HG03460 (cell line): ENCODE results near the gene ROPN1.
"Not testable (repeated sequence)": the region's sequence is repeated elsewhere in the genome, so short reads cannot be mapped to it uniquely, and the experiment has no call there.

Experiments
- ATAC-seq: cut with Tn5 transposase; IDR thresholded peaks from one replicate; pipeline ENCODE4 v1.9.1; 2021; ENCODE audit not compliant: unreplicated experiment

The ROPN1 gene

DNA sequence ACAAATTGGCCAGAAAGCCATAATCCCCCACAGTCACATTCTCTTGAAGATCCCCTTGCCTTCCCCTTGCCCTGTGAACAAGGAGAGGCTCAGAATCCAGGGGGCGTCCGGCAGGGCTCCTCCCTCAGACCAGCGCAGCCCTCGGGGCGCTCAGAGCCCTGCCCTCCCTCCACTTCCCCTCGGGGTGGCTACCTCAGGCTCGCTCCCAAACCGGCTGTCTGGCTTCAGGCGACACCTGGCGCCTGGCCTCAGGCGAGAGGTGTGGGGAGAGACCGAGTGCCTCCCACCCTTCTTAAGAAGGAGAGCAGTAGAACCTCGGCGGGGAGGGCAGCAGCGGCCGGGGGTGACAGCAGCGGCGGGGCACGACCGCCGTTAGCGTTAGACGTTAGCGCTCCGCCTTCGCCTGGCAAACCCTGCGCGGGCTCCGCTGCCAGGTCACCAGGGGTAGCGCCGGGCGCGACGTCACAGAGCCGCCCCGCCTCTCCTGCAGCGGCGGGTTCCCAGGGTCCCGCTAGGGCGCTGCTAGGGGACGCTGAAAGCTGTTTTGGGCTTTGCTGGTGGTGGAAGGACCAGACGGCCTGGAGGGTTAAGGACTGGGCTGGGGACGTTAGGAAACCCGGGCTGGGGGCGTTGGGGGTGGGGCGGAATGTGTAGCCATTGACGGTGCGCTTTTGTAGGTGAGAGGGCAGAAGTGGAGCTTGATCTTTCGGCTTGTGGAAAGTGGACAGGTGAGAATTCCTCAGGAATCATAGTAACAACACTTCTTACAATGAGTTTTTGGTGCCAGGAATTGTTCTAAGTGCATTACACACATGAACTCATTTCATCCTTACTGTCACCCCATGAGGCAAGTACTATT is at the start of gene ROPN1:
TSS of gene ROPN1 (minus strand) at position 395 of the 859 bp plus-strand sequence. CDS start 11,643 bp downstream, outside the sequence.
- not testable (repeated sequence) for ATAC-seq

DNA sequence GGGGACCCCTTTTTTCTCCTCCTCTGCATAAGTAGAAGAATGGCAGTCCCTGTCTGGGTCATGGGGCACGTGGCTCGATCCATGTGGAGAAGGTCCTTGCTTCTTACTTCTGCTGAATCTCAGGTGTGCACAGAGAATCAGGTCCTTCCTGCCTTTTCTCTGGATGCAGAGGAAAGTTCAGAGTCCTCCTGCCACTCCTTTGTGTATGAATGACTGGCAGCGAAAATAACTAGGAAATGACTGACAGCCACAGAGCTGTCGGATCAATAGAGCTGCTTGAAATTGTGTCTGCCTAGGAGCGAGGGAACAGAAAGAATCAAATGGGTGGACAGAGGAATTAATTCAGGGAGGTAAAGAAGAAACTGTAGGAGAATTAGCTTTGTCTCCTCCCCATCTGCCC is 49.6 kb upstream of the ROPN1 start:
- no peak for ATAC-seq

DNA sequence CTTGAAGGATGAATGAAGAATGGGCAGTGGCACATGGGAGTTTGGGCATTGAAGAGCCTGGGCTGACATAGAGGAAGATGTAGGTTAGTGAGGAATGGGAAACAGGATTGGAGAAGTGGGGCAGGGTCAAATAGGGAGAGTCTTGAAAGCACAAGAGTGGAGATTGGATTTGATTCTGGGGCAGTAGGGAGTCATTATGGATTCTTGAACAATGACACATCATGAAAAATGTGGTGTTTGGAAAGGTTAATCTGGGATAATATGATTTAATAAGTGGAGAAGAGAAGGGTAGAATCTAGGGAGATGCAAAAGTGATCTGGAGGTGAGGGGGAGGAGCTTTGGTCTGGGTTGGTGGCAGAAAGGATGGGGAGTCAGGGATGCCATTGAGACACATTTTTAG is 45.4 kb upstream of the ROPN1 start:
- no peak for ATAC-seq

DNA sequence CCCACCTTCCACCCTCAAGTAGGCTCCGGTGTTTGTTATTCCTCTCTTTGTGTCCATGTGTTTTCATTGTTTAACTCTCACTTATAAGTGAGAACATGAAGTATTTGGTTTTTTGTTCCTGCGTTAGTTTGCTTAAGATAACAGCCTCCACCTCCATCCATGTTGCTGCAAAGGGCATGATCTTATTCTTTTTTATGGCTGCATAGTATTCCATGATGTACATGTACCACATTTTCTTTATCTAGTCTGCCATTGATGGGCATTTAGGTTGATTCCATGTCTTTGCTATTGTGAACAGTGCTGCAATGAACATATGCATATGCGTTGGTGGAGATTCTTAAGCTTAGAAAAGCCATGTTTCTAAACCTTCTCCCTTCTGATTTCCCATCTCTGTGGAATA is 44.3 kb upstream of the ROPN1 start:
- ATAC-seq = not testable (repeated sequence)

DNA sequence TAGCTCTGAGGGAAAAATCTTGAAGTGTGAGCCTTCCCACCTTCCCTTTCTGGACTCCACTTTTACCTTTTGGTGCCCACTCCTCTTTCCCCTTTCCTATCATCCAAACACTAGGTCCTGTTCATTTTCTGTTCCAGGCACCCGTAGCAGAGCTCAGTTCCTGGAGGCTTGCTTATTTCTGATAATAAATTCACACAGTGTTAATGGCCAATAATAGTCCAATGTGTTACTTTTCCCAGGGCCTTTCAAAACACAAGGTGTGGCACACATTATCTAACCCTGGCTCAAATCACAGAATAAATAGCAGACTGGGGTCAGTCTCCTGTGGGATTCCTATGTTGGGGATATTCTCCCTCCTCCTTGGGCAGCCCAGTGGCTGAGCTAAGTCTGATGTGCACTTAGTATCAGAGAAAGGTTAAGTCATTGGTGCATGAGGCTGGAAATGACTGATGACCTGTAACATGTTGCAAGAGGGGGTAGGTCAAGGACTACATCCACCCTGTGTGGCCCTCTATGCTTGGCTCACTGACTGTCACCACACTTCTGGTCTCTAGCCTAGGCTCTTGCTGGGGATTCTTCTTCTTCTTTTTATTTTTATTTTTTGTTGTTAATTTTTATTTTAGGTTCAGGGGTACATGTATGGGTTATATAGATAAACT is 43.7 kb upstream of the ROPN1 start:
- ATAC-seq = no peak

DNA sequence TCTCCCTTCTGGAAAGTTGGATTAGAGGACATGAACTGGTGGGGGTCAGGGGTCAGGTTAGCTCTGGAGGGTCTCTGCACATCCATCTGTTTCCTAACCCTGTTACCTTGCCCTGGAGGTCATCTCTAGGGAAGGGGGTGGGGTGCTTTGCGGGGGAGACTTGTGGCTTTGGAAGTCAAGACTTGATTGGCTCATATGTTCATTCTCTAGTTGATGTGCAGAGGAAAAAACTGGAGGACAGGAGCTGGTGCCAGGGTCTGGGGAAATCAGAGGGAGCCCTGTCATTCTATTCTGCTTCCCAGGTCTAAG is 42.9 kb upstream of the ROPN1 start:
- ATAC-seq = no peak

DNA sequence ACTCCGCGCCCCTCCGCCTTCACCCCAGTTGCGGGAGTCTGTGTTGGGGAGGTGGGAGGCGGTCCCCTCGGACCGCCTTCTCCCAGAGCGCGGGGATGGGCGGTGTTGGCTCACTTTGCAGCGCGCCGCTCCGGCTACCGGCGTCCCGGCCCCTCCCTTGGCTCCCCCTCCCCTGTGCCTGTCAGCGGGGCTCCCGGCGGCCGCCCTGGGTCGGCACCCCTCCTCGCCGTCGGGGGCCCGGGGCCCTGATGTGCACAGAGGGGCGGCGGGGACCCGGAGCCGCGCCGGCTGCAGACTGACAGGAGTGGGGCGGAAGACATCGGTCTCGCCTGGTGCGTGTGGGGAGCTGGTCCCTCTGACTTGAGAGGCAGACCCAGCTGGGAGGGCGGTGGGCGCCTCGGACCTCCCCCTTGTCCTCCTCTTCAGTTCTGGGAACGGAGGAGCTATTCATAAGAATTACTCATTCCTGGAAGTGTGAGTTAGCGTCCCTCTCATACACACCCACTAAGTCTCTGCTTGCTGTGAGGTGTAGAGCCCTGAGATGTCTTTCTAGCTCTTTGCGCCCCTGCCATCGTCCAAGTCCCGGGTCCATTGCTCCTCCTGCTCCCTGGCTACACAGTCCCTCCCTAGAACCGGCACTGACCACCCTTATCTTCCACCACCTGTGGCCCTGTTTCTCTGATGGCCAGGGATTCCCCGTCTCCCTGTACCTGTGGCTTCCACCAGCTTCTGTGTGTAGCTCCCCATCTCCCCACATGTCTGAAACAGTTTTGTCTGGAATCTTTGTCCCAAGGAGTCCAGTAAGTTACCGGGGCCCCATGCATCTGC is 42.3 kb upstream of the ROPN1 start:
- no peak for ATAC-seq

DNA sequence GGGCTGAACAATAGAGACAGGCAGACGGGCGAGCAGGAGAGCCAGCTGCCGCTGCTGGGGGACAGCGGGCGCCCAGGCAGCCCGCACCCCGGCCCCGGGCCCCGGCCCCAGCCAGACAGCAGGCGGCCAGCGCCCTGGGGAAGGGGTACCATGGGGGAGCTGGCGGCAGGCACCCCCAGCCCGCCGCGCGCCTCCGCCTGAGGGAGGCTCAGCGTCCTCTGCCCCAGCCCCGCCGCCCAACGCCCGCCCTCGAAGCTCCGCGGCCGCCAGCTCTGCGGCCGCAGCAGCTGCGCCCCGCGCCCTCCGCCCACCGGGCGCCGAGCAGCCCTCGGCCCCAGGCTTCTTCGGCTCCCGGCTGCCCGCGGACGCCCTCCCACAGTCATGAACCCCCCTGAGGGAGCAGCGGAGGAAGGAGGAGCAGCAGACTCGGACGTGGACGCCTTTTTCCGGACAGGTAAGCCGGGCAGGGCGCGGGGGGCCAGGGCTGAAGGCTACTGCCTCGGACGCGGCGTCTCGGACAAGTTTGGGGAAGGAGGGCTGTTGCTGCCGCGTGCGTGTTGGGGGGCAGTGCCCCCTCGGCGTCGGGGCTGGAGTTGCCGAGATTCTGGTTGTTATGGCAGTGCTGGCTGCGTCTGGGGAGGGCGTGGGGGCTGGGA is 41.6 kb upstream of the ROPN1 start, which contains the start of gene KALRN:
TSS of gene KALRN (plus strand) at position 10 of the 656 bp plus-strand sequence.
- ATAC-seq = no peak

DNA sequence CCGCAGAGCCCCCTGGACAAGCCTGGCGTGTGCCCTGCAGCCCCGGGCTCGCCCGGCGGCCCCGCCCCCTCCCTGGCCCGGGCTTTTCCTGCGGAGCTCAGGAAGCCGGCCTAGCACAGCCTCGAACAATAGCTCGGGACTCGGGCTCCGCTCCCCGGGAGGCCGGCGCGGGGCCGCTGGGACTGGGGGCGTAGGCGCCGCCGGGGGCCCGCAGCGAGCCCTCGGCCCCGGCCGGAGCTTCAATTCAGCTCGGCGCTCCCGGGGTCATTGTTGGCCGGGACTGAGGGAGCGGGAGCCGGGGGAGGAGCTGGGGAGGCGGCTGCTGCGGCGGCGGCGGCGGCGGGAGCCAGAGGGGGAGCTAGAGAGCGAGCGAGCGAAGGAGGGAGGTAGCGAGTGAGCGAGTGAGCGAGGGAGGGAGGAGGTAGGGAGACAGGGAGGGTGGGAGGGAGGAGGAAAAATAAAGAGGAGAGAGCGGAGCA is 41.0 kb upstream of the ROPN1 start:
- no peak for ATAC-seq

DNA sequence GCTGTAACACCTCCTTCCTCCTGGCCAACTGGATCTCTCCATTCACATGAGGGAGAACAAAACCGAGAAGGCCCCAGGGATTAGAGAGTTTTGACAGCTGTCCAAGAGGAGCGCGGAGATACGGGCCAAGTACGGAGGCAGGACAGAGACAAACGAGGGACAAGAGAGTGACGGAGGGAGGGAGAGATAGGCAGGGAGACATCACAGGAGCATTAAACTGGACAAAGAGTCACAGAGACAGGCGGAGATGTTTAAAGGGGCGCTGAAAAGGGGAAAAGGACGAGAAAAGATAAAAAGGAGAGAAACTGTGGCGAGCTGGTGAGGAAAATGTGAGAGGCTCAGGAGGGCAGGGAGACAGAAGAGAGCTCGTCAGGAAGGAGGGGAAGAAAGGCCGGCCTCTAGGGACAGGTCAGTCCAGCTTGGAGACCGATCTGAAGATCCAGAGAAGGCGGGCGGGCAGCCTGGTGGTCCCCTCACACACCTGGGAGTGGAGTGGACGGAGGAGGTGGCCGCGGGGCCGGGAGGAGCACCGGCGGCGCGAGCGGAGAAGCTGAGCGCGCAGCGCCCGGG is 40.5 kb upstream of the ROPN1 start:
- ATAC-seq = no peak

DNA sequence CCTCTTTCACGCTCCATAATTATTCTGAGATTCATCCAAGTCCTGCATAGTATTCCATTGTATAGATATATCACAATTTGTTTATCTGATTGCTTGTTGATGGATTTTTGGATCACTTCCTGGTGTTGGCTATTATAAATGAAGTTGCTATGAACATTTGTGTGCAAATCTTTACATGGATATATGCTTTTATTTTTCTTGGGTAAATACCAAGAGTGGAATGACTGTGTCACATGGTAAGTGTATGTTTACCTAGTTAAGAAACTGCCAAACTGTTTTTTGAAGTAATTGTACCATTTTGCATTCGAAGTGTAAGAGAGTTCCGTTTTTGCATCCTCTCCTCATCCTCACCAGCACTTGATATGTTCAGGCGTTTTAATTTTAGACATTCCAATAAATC is 34.6 kb upstream of the ROPN1 start:
- no peak for ATAC-seq

DNA sequence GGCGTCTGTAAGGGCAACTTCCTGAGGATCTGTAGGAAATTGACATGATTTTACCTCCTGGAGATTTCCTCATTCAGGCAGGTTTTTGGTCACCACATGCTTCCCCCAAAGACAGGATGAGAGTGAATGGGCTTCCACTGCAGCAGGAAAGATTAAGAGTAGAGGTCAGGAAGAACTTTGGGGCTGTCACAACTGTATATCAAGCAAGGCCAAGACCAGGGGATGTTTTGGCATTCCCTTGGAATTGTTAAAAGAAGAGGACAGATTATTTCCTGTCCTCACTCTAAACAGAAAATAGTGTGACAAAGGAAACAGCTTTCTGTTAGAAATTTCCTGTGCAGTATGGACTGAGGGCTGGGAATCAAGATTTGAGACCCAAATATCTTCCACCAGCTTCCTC is 31.6 kb upstream of the ROPN1 start:
- ATAC-seq = not testable (repeated sequence)

DNA sequence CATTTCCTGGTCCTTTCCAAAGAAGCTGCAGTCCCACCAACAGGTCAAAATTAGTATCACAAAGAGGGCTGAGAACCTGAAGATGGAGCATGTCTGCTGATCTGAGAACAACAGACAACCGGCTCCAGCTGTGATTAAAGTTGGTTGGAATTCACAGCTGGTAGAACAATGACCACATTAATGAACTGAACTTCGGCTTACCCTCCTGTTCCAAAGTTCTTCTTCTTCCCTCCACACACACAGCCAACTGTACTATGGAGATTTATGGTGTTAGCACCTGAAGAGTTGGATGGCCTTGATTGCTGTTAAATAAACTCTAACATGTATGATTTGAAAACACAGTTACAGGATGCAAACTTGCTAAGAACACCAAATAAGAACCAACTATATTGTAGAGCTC is 27.4 kb upstream of the ROPN1 start:
- no peak for ATAC-seq

DNA sequence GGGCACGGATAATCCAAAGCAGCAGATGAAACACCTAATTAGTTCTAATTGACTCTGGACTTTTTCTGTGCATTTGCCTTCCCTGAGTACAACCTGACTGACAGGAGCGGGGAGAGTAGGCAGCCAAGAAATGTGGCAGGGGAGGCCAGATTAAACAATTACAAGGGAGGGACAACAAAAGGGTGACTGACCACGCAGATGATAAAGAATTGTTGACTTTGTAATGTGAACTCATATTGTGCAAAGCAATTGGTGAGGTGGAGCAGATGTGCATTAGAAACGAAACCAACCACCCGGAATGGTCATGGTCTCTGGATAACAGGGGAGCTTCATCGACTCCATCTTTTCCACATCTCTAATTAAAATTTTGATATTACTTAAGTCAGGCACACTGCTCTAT is 25.6 kb upstream of the ROPN1 start:
- not testable (repeated sequence) for ATAC-seq

DNA sequence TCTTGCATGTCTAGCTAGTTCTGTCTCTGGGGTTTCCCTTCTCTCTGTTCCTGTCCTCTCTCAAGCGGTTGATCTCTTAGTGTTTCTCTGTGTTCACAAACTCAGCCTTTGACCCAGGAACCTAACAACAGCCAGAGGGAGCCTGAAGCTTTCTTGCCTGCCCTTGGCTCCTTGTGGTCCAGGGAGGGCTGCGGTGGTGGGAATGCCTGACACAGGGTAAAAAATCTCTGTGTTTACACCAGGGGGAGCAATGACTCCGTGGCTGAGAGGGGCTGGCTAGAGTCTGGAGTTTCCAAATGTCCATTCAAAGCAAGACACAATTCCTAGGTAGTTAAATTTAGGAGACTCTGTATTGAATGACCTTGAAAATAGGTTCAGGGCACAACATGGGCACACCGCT is 24.6 kb upstream of the ROPN1 start:
- ATAC-seq = not testable (repeated sequence)

DNA sequence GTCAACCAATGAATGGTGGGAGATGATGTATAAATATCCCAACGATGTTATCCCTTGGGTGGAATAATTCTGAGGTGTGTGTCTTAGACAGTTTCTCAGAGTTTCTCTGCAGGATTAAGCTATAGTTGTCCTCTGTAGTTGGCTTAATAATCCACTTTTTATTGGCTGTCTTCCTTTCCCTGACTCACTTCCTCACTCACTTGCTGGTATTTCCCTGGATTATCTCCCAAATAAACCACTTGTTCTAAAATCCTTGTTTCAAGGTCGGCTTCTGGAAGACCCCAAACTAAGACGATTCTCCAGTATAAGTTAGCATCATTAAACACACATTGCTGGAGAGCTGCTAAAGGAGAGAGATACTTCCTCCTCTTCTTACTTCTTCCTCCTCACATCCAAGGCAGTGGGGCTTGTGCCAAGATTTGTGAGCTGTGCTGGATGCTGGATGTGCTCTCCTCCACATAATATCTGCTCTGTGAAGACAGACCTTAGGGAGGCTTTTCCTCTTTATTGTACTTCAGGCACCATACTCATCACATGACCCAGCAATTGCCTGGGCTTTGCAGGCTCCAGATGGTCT is 22.5 kb upstream of the ROPN1 start:
- ATAC-seq = no peak

DNA sequence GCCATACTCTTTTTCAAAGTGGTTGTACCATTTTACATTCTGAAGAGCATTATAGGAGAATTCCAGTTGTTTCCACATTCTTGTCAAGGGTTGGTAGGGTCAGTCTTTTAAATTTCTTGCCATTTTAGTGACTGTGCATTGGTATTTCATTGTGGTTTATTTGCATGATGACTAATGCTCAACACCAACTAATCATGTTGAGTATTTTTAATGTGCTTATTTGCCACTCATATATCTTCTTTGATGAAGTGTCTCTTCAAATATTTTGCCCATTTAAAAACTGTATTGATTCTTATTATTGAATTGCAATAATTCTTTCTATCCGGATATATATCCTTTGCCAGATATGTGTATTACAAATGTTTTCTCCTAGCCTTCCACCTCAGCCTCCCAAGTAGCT is 16.4 kb upstream of the ROPN1 start:
- ATAC-seq = not testable (repeated sequence)

DNA sequence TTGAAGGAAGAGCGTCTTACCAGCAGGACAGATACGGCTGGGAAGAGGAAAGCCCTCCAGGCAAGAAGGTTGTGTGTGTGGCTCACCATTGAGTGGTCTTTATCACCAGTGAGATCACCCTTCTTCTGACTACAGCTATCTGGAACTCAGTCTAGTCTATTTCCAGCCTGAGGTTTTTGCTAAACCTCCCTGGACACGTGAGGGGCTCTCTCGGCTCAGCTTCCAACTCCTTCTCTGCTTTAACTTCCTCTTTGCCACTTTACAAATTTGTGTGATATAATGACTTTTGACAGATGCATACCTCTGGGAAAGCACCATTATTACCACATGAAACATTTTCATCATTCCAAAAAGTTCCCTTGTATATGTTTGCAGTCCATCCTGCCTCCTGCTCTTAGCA is 15.3 kb upstream of the ROPN1 start:
- no peak for ATAC-seq

DNA sequence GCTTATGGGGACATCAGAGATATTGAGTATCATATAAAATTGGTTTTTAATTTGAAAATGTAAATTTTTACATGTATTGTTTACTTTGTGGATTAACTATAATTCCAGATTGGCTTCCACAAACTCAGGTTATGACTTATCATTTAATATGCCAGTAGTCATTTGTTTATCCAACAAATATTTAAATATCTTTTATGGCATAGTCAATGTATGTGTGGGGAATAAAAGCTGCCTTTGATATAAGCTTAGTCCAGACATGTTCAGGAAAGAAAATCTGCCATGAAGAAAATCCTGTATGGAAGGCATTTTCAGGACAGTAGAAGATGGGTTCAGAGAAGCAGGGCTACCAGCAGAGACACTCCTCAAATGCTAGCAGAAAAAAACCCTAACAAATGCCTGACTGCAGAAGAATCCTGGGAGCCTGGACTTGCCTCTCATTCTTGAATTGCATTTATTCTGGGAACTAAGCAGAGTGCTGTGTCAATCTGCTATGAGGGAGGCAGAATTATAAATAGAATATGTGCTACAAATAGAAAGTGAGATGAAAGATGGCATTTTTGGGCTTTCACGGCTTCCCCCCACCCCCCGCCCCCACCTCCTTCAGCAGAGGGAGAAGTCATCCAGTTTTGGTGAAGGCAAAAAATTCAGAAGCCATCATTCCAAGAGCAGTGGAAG is 10.6 kb upstream of the ROPN1 start:
- ATAC-seq = not testable (repeated sequence)

DNA sequence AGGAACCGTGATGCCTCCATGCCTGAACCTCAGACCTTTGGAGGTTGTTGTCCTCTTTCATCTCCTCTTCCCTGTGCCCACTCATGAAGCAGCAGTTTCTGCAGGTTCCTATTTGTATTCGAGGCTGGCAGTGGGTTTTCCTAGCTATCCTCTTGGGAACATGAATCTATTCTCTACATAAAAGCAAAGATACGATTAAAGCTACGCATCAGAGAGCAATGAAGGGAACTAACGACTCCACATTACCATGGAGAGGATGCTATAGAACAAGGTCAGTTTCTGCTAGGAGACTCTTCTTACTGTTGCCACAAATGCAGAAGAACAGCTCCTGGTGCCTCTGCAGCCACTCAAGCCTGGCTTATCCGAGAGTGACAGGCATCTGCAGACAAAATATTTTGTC is 9.4 kb upstream of the ROPN1 start:
- ATAC-seq = not testable (repeated sequence)
